ENCODE results near the gene PKD1L1.
"Not testable (repeated sequence)": the region's sequence is repeated elsewhere in the genome, so short reads cannot be mapped to it uniquely, and the experiment has no call there.

The PKD1L1 gene

GRCh38 chr7:47952224-47952623 is 4.0 kb upstream of the PKD1L1 start:
- FAIRE-seq, result no peak
- no peak for DNase-seq (ENCODE audit: insufficient read length)
- no peak for TF ChIP-seq POLR2AphosphoS5 (IDR thresholded peaks at IDR 0.05; ENCODE audit: low read depth, low read length)
- TF ChIP-seq POLR2A (IDR thresholded peaks at IDR 0.05; ENCODE audit: low read depth, low read length), result no peak
- TF ChIP-seq TAF1 (IDR thresholded peaks at IDR 0.05; ENCODE audit: borderline replicate concordance, low read depth, low read length), result no peak

DNA sequence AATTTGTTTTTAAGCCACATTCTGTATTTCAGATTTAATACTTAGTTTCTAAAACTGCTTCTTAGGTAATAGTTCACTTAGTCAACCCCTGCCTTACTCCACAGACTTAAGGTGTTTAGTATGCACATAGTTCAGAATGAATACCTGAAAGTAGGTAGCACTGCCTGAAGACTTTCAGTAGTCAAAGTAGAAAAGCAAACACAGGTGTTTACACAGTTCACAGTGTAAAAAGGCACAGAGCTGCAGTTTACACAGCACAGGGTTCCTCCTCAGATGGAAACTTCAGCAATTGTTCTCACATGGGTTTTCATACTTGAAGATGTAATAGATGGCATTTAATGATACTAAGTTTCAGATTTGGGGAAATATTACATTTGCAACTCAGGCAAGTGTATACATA is 3.1 kb upstream of the PKD1L1 start:
- TF ChIP-seq TAF1 (IDR thresholded peaks at IDR 0.05; ENCODE audit: borderline replicate concordance, low read depth, low read length), result no peak
- no peak for TF ChIP-seq POLR2AphosphoS5 (IDR thresholded peaks at IDR 0.05; ENCODE audit: low read depth, low read length)
- no peak for TF ChIP-seq POLR2A (IDR thresholded peaks at IDR 0.05; ENCODE audit: low read depth, low read length)
- FAIRE-seq, result no peak
- no peak for DNase-seq (ENCODE audit: insufficient read length)

- DNase-seq (ENCODE audit: insufficient read length) (no peak), FAIRE-seq (no peak)
- no peak for TF ChIP-seq TAF1 (IDR thresholded peaks at IDR 0.05; ENCODE audit: borderline replicate concordance, low read depth, low read length)
- no peak for TF ChIP-seq POLR2A (IDR thresholded peaks at IDR 0.05; ENCODE audit: low read depth, low read length)
- no peak for TF ChIP-seq POLR2AphosphoS5 (IDR thresholded peaks at IDR 0.05; ENCODE audit: low read depth, low read length)
Observed at GRCh38 chr7:47950714-47951113, 2.4 kb upstream of the PKD1L1 start.

DNA sequence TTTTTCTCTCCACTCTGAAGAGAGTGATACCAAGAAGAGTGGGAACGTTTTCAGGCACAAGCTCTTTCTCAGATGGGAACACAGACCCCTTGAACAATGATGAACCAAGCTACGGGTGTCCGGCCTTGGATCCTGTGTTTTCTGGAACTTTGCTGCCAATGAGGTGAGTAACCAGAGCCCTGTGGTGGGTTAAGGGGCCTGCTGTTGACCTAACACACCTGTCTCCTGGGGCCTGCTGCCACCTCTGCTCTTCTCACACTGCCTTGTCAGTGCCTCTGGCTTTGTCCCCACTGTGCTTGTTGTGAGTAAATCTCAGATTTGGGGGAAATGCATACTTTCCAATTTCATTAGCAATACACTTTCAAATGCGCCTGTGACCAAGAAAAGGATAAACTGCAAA is 1.4 kb upstream of the PKD1L1 start:
- TF ChIP-seq POLR2A (IDR thresholded peaks at IDR 0.05; ENCODE audit: low read depth, low read length), result no peak
- TF ChIP-seq POLR2AphosphoS5 (IDR thresholded peaks at IDR 0.05; ENCODE audit: low read depth, low read length), result no peak
- TF ChIP-seq TAF1 (IDR thresholded peaks at IDR 0.05; ENCODE audit: borderline replicate concordance, low read depth, low read length), result no peak
- DNase-seq (ENCODE audit: insufficient read length) (no peak), FAIRE-seq (no peak)

DNA sequence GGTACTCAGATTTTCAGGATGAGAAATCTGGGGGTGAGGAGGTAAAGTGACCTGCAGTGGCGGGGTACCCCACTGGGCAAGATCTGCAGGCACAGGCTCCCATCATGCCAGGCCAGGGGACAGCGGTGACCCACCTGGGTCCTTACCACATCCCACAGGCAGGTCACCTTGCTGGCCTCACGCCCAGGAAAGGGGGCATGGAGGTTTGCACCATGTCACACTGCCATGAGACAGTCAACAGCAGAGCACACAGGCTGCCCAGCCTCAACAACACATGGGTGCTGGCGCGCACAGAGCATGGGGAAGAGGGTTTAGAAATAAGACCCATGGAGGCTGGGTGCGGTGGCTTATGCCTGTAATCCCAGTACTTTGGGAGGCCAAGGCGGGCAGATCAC is 914 bp downstream of the PKD1L1 start:
- TF ChIP-seq POLR2A (IDR thresholded peaks at IDR 0.05; ENCODE audit: low read depth, low read length), result no peak
- TF ChIP-seq POLR2AphosphoS5 (IDR thresholded peaks at IDR 0.05; ENCODE audit: low read depth, low read length), result no peak
- TF ChIP-seq TAF1 (IDR thresholded peaks at IDR 0.05; ENCODE audit: borderline replicate concordance, low read depth, low read length), result no peak
- no peak for FAIRE-seq

GRCh38 chr7:47946581-47947354 is 1.5 kb downstream of the PKD1L1 start:
- TF ChIP-seq POLR2A (IDR thresholded peaks at IDR 0.05; ENCODE audit: low read depth, low read length) (no peak), POLR2AphosphoS5 (IDR thresholded peaks at IDR 0.05; ENCODE audit: low read depth, low read length) (no peak)
- DNase-seq (ENCODE audit: insufficient read length) (no peak), FAIRE-seq (no peak)

More for the DNA sequence above, 914 bp downstream of the PKD1L1 start:
- DNase-seq (ENCODE audit: insufficient read length), result no peak

DNA sequence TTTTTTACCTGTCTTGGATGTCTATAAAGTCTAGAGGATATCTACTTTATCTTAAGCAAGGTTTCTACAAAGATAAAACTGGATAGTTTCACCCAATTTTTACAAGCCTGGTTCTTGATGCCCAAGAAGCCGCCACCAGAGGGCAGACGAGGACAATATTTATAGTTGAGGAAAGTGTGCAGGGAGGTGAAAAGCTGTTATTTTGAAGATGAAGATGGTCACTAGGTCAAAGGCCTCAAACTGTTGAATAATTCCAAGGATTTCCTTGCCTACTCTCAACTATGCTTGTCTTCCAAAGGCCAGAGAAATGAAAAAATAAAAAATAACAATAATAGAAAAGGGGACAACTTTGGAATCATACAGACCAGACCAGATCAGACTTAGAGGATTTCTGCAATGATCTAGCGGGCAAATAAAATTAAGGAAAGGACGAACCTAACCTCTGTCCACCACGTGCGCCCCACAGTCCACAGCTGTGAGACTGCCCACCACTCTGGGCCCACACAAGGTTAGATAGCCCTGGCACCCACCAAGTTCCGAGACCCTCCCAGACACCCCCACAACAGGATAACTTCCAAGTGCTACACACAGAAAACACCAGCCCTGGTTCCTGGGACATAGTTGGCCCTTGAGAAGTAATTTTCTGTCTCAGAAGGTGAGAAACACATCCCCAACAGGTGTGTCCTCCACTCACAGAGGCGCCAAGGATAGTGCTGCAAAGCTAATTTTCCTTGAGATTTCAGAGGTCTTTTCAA is 2.8 kb downstream of the PKD1L1 start:
- TF ChIP-seq POLR2AphosphoS5 (IDR thresholded peaks at IDR 0.05; ENCODE audit: low read depth, low read length), result no peak
- no peak for TF ChIP-seq TAF1 (IDR thresholded peaks at IDR 0.05; ENCODE audit: borderline replicate concordance, low read depth, low read length)
- no peak for TF ChIP-seq POLR2A (IDR thresholded peaks at IDR 0.05; ENCODE audit: low read depth, low read length)
- FAIRE-seq (no peak), DNase-seq (ENCODE audit: insufficient read length) (peak; percentile 43)

DNA sequence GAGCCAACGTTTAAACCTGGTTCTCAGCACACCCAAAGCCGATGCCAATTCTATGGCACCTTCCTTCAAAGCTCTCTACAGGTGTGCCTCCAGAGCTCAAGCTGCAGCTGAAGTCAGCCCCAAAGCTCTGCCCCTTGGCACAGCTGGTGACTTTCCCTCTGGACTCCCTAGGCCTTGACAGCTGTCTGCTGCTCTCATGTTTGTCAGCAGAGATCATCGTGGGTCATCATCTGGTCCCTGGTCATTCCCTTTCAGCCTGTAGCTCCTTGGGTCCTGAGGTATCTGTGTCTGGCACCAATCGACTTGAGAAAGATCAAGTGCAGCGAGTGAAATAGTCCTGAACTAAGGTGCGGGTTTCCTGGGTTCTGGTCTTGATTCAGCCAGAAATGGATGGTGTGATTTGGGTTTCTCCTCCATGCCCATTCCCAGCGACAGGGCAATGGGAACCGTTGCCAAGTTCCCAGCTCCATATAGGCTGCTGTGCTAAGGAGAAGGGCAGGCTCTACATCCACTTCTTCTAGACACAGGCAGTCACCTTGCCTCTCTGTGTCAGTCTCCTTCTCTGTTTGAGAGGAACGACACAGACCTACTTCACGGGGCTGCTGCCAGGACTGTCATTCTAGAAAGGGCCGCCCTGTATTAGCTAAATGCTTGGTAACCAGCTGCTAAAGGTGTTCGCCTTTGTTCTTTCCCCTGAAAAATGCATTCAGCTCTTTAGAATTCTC is 3.6 kb downstream of the PKD1L1 start:
- FAIRE-seq, result no peak
- TF ChIP-seq POLR2A (IDR thresholded peaks at IDR 0.05; ENCODE audit: low read depth, low read length), result no peak
- no peak for TF ChIP-seq TAF1 (IDR thresholded peaks at IDR 0.05; ENCODE audit: borderline replicate concordance, low read depth, low read length)
- TF ChIP-seq POLR2AphosphoS5 (IDR thresholded peaks at IDR 0.05; ENCODE audit: low read depth, low read length), result no peak
- no peak for DNase-seq (ENCODE audit: insufficient read length)

GRCh38 chr7:47943676-47944474 is 4.4 kb downstream of the PKD1L1 start:
- no peak for DNase-seq (ENCODE audit: insufficient read length)
- no peak for FAIRE-seq
- TF ChIP-seq TAF1 (IDR thresholded peaks at IDR 0.05; ENCODE audit: borderline replicate concordance, low read depth, low read length) (no peak), POLR2AphosphoS5 (IDR thresholded peaks at IDR 0.05; ENCODE audit: low read depth, low read length) (no peak), POLR2A (IDR thresholded peaks at IDR 0.05; ENCODE audit: low read depth, low read length) (no peak)

- not testable (repeated sequence) for FAIRE-seq; DNase-seq (ENCODE audit: insufficient read length)
Observed at GRCh38 chr7:47942651-47943050, 5.6 kb downstream of the PKD1L1 start.

GRCh38 chr7:47942132-47942531 is 6.1 kb downstream of the PKD1L1 start:
- no peak for DNase-seq (ENCODE audit: insufficient read length)
- TF ChIP-seq POLR2A (IDR thresholded peaks at IDR 0.05; ENCODE audit: low read depth, low read length) (no peak), POLR2AphosphoS5 (IDR thresholded peaks at IDR 0.05; ENCODE audit: low read depth, low read length) (no peak), TAF1 (IDR thresholded peaks at IDR 0.05; ENCODE audit: borderline replicate concordance, low read depth, low read length) (no peak)

More at GRCh38 chr7:47942132-47942531, 6.1 kb downstream of the PKD1L1 start:
- no peak for FAIRE-seq
